Thyroid gland (tissue), 4 donors: ENCODE data around the gene C22orf15.

Source experiments
- CTCF ChIP-seq, 6 experiments: fragments of 200-600 bp in 3 of 6; fragments of 450-650 bp in 3 of 6; sonication (generic) in 3 of 6; IDR thresholded peaks; one replicate each; pipeline ENCODE4 v1.5.1; 2016 to 2019; ENCODE audit warnings: antibody characterized with exemption in 6 of 6, mild to moderate bottlenecking in 2 of 6, inconsistent platforms in 1 of 6, moderate library complexity in 1 of 6
- POLR2A ChIP-seq, 2 donors: fragments of 450-650 bp; IDR thresholded peaks; one replicate each; pipeline ENCODE4 v1.6.1; 2017; ENCODE audit warnings: antibody characterized with exemption in 2 of 2, mild to moderate bottlenecking in 2 of 2, moderate library complexity in 1 of 2

DNA sequence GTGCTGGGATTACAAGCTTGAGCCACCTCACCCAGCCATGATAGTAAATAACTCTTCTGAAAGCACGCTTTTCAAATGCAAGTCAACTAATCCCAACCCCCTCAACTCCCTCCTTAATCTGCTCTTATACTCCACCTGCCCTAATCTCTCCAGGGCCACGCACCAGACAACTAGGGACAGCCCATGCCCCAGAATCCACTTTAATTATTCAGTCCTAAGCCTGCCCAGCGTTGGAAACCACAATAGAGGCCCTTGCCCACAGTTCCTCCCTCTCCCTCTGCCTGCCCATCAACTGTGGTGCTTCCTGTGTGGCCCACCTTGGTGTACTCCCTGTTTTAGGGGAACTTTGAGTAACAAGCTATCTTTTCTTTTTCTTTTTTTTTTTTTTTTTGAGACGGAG lies 5.9 kb upstream of the C22orf15 start:
- TF ChIP-seq CTCF (IDR thresholded peaks at IDR 0.05): no peak
- no peak for TF ChIP-seq POLR2A (IDR thresholded peaks at IDR 0.05)
